ENCODE results near the gene KAZALD1. TPM values are rescaled to one million over a fixed set of nuclear protein-coding genes. Genes with fewer than 3 reads are reported as not detected.

Gene KAZALD1
- total RNA-seq, 1 experiment from 2014 or later: 16.0 TPM

DNA sequence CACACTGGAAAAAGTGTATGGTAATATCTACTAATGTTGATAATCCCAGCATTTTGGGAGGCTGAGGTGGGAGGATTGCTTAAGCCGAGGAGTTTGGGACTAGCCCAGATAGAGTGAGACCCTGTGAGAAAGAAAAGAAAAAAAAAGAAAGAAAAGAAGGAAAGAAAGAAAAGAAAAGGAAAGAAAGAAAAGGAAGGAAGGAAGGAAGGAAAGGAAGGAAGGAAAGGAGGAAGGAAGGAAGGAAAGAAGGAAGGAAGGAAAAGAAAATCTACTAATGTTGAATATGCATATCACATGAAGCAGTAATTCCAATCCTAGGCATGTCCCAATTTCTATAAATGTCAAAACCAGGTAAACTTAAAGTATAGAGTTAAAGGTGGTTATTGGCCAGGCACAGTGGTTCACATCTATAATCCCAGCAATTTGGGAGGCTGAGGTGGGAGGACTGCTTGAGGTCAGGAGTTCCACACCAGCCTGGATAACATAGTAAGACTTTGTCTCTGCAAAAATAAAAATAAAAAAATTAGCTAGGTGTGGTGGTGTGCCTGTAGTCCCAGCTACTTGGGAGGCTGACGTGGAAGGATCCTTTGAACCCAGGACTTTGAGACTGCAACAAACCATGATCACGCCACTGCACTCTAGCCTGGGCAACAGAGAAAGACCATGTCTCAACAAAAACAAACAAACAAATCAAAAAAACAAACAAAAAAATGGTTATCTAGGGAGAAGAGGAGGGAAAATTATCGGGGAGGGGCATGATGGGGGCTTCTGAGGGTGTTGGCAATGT, 5.2 kb upstream of the KAZALD1 start:
- BruUV-seq (replicated peaks): no TSS peak
- Histone ChIP-seq H3K79me2 (ENCODE audit: insufficient read depth, low read length) (peaks cover 85% of the 10 kb centered on the region), H3K36me3 (ENCODE audit: control insufficient read depth in 1 of 2, insufficient read depth in 2 of 2, low read length in 2 of 2) (peaks cover 9 to 30% of the 10 kb centered on the region in 2 experiments; a peak in 3 of 4 replicates), H2AFZ (ENCODE audit: low read depth, low read length, poor library complexity, severe bottlenecking) (no peak overlapping the region), H3K9ac (ENCODE audit: low read length) (no peak overlapping the region), H4K20me1 (ENCODE audit: insufficient read depth) (no peaks in the 10 kb centered on the region), H3K27me3 (ENCODE audit: insufficient read depth, low read length) (no peaks in the 10 kb centered on the region), H3K4me2 (ENCODE audit: low read length) (no peak overlapping the region), H3K4me3 (replicated peaks in 1 of 2; ENCODE audit: low read depth in 1 of 2, low read length in 2 of 2) (no peak overlapping the region), H3K4me1 (ENCODE audit: control insufficient read depth in 1 of 2, insufficient read depth in 2 of 2, low read length in 2 of 2) (peaks cover 22 to 36% of the 10 kb centered on the region in 2 experiments), H3K9me2 (ENCODE audit: insufficient read depth) (no peaks in the 10 kb centered on the region), H3K27ac (ENCODE audit: low read depth, low read length) (no peak overlapping the region), H3K9me3 (ENCODE audit: control insufficient read depth in 1 of 2, insufficient read depth in 1 of 2, low read depth in 1 of 2, low read length in 2 of 2) (no peaks in the 10 kb centered on the region)
- intact Hi-C loops (cut with micrococcal nuclease): no loop called here
- ATAC-seq (no peak), DNase-seq (ENCODE audit: low read depth, low spot score) (no peak)
- RAD21 ChIA-PET (ENCODE audit: low non-redundant PET in 1 of 2, low total read pairs in 2 of 2, uncharacterized antibody in 2 of 2, unreplicated experiment in 2 of 2): no interaction called here
- CTCF ChIA-PET: interaction anchor here (1.2 to 3.1 kb wide), 7 partner anchors 10 to 725 kb away, joined by 4 to 32 read pairs (median 10); no protein-coding TSS in a partner anchor
- POLR2A ChIA-PET: interaction anchor here (0.6 to 1.6 kb wide), 2 partner anchors 9 to 83 kb away, joined by 3 to 4 read pairs; no protein-coding TSS in a partner anchor
- TF ChIP-seq RAD21 (IDR thresholded peaks at IDR 0.05; ENCODE audit: low read depth): no peak
- TF ChIP-seq POLR2AphosphoS5 (IDR thresholded peaks at IDR 0.05; ENCODE audit: low read depth, low read length): no peak
- TF ChIP-seq YY1 (IDR thresholded peaks at IDR 0.05; ENCODE audit: extremely low read depth, insufficient replicate concordance, low read depth, low read length): no peak
- TF ChIP-seq, protein P1, sequence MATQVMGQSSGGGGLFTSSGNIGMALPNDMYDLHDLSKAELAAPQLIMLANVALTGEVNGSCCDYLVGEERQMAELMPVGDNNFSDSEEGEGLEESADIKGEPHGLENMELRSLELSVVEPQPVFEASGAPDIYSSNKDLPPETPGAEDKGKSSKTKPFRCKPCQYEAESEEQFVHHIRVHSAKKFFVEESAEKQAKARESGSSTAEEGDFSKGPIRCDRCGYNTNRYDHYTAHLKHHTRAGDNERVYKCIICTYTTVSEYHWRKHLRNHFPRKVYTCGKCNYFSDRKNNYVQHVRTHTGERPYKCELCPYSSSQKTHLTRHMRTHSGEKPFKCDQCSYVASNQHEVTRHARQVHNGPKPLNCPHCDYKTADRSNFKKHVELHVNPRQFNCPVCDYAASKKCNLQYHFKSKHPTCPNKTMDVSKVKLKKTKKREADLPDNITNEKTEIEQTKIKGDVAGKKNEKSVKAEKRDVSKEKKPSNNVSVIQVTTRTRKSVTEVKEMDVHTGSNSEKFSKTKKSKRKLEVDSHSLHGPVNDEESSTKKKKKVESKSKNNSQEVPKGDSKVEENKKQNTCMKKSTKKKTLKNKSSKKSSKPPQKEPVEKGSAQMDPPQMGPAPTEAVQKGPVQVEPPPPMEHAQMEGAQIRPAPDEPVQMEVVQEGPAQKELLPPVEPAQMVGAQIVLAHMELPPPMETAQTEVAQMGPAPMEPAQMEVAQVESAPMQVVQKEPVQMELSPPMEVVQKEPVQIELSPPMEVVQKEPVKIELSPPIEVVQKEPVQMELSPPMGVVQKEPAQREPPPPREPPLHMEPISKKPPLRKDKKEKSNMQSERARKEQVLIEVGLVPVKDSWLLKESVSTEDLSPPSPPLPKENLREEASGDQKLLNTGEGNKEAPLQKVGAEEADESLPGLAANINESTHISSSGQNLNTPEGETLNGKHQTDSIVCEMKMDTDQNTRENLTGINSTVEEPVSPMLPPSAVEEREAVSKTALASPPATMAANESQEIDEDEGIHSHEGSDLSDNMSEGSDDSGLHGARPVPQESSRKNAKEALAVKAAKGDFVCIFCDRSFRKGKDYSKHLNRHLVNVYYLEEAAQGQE (IDR thresholded peaks at IDR 0.05; ENCODE audit: low read depth): no peak
- TF ChIP-seq, protein P2, sequence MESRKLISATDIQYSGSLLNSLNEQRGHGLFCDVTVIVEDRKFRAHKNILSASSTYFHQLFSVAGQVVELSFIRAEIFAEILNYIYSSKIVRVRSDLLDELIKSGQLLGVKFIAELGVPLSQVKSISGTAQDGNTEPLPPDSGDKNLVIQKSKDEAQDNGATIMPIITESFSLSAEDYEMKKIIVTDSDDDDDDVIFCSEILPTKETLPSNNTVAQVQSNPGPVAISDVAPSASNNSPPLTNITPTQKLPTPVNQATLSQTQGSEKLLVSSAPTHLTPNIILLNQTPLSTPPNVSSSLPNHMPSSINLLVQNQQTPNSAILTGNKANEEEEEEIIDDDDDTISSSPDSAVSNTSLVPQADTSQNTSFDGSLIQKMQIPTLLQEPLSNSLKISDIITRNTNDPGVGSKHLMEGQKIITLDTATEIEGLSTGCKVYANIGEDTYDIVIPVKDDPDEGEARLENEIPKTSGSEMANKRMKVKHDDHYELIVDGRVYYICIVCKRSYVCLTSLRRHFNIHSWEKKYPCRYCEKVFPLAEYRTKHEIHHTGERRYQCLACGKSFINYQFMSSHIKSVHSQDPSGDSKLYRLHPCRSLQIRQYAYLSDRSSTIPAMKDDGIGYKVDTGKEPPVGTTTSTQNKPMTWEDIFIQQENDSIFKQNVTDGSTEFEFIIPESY (IDR thresholded peaks at IDR 0.05; ENCODE audit: extremely low read depth, insufficient replicate concordance, low read length): no peak
- no peak for TF ChIP-seq POLR2A (IDR thresholded peaks at IDR 0.05; ENCODE audit: borderline replicate concordance, extremely low read depth, insufficient read depth, insufficient read length)
- TF ChIP-seq TCF7L2 (IDR thresholded peaks at IDR 0.05; ENCODE audit: borderline replicate concordance, extremely low read depth, insufficient read depth, insufficient read length): no peak
- TF ChIP-seq ZNF274 (IDR thresholded peaks at IDR 0.05; ENCODE audit: low read depth, low read length): no peak
- TF ChIP-seq ELF1 (IDR thresholded peaks at IDR 0.05; ENCODE audit: borderline replicate concordance, low read depth): no peak
- no peak for TF ChIP-seq ZFX (IDR thresholded peaks at IDR 0.05)
- TF ChIP-seq, protein P3, sequence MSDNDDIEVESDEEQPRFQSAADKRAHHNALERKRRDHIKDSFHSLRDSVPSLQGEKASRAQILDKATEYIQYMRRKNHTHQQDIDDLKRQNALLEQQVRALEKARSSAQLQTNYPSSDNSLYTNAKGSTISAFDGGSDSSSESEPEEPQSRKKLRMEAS (IDR thresholded peaks at IDR 0.05): no peak

Measured in HCT116 (cell line).